HEK293 (cell line): ENCODE results near the gene FILIP1.

Source experiments
- SP2 ChIP-seq: fragments of 450-650 bp; formaldehyde crosslinking; IDR thresholded peaks from 2 replicates; pipeline ENCODE4 v1.5.1; 2016; ENCODE audit warnings: missing biosample characterization, missing genetic modification characterization
- ZBTB1 ChIP-seq: fragments of 450-650 bp; formaldehyde crosslinking; IDR thresholded peaks from 2 replicates; pipeline ENCODE4 v1.5.1; 2016; ENCODE audit warnings: missing biosample characterization, missing genetic modification characterization
- ZNF596 ChIP-seq: fragments of 450-650 bp; IDR thresholded peaks from 2 replicates; pipeline ENCODE4 v1.5.0; 2018; ENCODE audit warnings: missing biosample characterization, mild to moderate bottlenecking, missing genetic modification characterization, moderate library complexity
- ZNF785 ChIP-seq: fragments of 450-650 bp; formaldehyde crosslinking; IDR thresholded peaks from 2 replicates; pipeline ENCODE4 v1.5.1; 2016; ENCODE audit warnings: missing biosample characterization, missing genetic modification characterization
- ZNF830 ChIP-seq: fragments of 450-650 bp; IDR thresholded peaks from 2 replicates; pipeline ENCODE4 v1.5.0; 2018; ENCODE audit warnings: missing biosample characterization, missing genetic modification characterization, low read depth, mild to moderate bottlenecking, moderate library complexity
- TF ChIP-seq, protein P1 (sequence below): fragments of 450-650 bp; formaldehyde crosslinking; IDR thresholded peaks from 2 replicates; pipeline ENCODE4 v1.5.1; 2016; ENCODE audit warnings: missing biosample characterization, missing genetic modification characterization
- TF ChIP-seq, protein P2 (sequence below): fragments of 450-650 bp; formaldehyde crosslinking; IDR thresholded peaks from 2 replicates; pipeline ENCODE4 v1.5.1; 2016; ENCODE audit warnings: missing biosample characterization, missing genetic modification characterization, low read depth
- TF ChIP-seq, protein P3 (sequence below): IDR thresholded peaks from 2 replicates; pipeline ENCODE4 v1.6.1; 2011; ENCODE audit warnings: mild to moderate bottlenecking, low read depth, low read length, borderline replicate concordance

DNA sequence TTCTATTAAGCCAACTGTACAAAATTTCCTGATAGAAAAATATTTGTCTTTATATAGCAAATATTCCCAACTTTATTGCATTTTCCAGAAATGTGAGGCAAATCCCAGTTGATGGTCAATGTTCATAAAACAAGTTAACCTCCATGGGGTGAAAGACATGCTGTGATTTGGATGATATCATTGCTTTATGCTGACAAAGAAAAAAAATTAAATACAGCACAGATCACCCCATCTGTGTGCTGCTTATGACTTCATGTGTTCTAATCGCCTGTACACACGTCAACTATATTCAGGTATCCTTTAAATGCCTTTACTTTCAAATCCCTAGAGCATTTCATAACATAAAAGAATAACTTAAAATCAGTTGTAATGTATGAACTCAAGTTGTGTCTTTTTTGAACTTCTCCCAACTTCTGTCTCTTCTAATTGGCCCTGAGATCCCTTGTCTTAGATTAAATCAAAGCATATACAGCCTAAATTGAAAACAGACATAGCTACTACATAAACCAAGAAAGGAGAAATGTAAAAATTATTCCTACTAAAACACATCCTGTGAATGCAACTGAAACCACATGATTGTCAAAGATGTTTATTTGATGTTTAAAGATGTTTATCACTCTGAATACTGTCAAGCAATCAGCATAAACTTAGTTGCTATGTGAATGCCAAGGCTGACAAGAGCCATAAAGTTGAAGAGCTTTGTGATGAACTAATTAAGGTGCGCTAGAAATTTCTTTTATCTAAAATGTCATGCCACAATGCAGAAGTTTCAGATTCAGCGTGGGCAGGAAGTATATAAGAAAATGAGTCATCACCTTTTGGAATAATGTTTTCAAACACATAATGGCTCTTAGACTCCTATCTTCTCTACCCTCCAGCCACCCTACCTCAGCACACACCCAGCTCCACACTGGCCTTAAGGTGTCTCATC, 68.7 kb downstream of the FILIP1 start:
- TF ChIP-seq, protein P1, sequence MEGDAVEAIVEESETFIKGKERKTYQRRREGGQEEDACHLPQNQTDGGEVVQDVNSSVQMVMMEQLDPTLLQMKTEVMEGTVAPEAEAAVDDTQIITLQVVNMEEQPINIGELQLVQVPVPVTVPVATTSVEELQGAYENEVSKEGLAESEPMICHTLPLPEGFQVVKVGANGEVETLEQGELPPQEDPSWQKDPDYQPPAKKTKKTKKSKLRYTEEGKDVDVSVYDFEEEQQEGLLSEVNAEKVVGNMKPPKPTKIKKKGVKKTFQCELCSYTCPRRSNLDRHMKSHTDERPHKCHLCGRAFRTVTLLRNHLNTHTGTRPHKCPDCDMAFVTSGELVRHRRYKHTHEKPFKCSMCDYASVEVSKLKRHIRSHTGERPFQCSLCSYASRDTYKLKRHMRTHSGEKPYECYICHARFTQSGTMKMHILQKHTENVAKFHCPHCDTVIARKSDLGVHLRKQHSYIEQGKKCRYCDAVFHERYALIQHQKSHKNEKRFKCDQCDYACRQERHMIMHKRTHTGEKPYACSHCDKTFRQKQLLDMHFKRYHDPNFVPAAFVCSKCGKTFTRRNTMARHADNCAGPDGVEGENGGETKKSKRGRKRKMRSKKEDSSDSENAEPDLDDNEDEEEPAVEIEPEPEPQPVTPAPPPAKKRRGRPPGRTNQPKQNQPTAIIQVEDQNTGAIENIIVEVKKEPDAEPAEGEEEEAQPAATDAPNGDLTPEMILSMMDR (tag by site-specific recombination): no peak
- no peak for TF ChIP-seq ZBTB1 (tag by site-specific recombination)
- TF ChIP-seq SP2 (tag by site-specific recombination): no peak
- TF ChIP-seq ZNF785 (tag by site-specific recombination): no peak
- TF ChIP-seq, protein P2, sequence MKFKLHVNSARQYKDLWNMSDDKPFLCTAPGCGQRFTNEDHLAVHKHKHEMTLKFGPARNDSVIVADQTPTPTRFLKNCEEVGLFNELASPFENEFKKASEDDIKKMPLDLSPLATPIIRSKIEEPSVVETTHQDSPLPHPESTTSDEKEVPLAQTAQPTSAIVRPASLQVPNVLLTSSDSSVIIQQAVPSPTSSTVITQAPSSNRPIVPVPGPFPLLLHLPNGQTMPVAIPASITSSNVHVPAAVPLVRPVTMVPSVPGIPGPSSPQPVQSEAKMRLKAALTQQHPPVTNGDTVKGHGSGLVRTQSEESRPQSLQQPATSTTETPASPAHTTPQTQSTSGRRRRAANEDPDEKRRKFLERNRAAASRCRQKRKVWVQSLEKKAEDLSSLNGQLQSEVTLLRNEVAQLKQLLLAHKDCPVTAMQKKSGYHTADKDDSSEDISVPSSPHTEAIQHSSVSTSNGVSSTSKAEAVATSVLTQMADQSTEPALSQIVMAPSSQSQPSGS: no peak
- TF ChIP-seq ZNF830: no peak
- TF ChIP-seq, protein P3, sequence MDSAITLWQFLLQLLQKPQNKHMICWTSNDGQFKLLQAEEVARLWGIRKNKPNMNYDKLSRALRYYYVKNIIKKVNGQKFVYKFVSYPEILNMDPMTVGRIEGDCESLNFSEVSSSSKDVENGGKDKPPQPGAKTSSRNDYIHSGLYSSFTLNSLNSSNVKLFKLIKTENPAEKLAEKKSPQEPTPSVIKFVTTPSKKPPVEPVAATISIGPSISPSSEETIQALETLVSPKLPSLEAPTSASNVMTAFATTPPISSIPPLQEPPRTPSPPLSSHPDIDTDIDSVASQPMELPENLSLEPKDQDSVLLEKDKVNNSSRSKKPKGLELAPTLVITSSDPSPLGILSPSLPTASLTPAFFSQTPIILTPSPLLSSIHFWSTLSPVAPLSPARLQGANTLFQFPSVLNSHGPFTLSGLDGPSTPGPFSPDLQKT: no peak
- no peak for TF ChIP-seq ZNF596 (tag by site-specific recombination)
